Activated CD4-positive, CD25-positive, alpha-beta regulatory T cell (primary cell): Measurements from ENCODE around the gene DIPK1C.
"Not testable (repeated sequence)": the region's sequence is repeated elsewhere in the genome, so short reads cannot be mapped to it uniquely, and the experiment has no call there.

ENCODE experiments used
- DNase-seq, 4 experiments: peaks; one replicate each; lab custom pipeline; 2025; lab: John Stamatoyannopoulos, UW

The DIPK1C gene

GRCh38 chr18:74457043-74457724 lies at the start of gene DIPK1C:
DIPK1C (minus strand) TSS chr18:74457308; CDS start chr18:74457259, 49 bp downstream.
- DNase-seq: no peak

- no peak for DNase-seq
These were observed 49.5 kb upstream of the DIPK1C start for GRCh38 chr18:74506448-74507084.

DNA sequence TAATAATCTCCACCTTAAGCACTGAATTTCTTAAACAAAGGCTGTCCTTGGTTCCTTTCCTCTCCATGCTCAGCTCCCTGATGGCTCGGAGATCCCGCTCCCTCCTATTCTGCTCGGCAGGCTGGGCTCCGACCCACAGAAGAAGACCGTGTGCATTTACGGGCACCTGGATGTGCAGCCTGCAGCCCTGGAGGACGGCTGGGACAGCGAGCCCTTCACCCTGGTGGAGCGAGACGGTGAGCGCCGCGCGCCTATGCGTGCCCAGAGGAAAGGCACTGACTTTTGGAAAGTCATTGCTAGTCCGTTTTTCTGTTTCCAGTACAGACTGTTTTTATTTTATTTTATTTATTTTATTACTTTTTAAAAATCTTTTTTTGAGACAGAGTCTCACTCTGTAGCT lies 48.7 kb upstream of the DIPK1C start:
- DNase-seq: no peak

GRCh38 chr18:74503137-74503536 lies 46.0 kb upstream of the DIPK1C start:
- no peak for DNase-seq

GRCh38 chr18:74501386-74501785 lies 44.3 kb upstream of the DIPK1C start:
- DNase-seq: no peak

DNA sequence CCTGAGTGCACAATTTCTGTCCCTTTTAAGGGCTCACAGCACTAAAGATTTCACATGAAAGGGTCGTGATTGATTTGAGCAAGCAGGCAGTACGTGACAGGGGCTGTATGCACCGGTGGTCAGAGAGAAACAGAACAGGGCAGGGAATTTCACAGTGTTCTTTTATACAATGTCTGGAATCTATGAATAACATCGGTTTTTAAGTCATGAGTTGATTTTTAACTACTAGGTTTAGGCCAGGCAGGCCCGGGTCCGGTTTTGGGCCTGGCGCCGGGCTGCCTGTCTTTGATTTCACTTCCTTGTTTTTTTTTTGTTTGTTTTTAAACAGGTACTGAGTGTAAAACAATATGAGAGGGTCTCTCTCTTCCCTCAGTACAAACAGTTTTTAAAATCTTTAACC lies 43.7 kb upstream of the DIPK1C start:
- DNase-seq: not testable (repeated sequence)

DNA sequence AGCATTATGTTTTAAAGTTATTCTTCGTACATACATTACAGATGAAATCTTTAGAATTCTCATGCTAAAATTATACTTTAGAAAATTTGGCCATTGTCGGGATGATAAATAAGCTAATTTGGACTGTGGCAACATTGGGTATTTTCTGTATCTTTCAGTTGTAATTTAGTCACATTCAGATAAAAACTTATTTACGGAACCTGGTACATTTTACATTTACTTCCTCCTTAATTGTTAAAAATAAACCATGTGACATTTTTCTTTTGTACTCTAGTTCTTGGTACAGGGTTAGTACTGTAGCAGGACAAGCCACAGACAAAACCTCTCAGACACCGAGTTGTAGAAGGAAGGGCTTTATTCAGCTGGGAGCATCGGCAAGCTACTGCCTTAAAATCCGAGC lies 43.3 kb upstream of the DIPK1C start:
- DNase-seq: no peak

GRCh38 chr18:74499633-74500032 lies 42.5 kb upstream of the DIPK1C start:
- no peak for DNase-seq

DNA sequence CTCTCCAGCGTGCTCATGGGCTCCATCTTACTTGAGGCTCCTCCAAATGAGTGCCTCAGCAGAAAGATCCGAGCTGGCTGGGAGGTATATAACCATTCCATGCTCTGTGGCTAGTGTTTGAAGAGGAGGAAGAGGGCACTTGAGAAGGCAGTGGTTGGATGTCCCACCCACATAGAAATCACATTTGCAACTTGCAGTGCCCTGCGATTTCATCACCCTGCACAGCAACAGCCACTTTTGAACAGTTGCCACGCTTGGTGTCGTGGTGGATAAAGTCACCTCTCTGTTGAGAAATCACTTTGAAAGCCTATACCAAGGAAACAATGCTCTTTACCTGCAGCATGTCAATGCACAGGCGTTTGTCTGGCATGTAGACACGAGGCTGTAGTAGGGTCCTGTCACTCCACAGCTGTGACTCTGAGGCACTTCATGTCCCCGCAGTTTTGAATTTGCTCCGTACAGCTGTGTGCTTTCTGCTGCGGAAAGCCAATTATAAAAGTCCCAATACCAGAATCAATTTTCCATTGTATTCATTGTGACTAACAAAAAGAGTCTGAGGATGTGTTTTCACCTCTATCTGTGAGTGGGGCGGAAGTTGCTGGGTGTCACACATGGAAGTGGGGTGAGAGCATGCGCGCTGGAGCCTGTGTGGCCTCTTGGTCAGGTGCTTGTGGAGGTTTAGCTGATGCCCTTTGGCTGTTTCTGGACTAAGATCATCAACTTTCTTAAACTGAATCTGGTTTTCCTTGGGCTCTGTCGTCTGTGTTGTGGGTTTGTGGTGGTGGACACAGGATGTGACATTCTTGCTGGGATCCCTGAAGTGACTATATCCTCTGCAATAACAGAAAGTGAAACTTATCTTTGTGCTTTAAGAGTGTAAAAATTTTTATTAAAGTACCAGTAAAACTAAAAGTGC lies 41.9 kb upstream of the DIPK1C start:
- peak; percentile 38 to 57 (median 50) for DNase-seq

- DNase-seq: no peak
These were observed 40.7 kb upstream of the DIPK1C start for GRCh38 chr18:74497778-74498177.

GRCh38 chr18:74497324-74497676 lies 40.2 kb upstream of the DIPK1C start:
- DNase-seq: no peak

- DNase-seq: peak in 2 of 4 experiments; percentile 41 to 44
These were observed 39.6 kb upstream of the DIPK1C start for GRCh38 chr18:74496508-74497323.

DNA sequence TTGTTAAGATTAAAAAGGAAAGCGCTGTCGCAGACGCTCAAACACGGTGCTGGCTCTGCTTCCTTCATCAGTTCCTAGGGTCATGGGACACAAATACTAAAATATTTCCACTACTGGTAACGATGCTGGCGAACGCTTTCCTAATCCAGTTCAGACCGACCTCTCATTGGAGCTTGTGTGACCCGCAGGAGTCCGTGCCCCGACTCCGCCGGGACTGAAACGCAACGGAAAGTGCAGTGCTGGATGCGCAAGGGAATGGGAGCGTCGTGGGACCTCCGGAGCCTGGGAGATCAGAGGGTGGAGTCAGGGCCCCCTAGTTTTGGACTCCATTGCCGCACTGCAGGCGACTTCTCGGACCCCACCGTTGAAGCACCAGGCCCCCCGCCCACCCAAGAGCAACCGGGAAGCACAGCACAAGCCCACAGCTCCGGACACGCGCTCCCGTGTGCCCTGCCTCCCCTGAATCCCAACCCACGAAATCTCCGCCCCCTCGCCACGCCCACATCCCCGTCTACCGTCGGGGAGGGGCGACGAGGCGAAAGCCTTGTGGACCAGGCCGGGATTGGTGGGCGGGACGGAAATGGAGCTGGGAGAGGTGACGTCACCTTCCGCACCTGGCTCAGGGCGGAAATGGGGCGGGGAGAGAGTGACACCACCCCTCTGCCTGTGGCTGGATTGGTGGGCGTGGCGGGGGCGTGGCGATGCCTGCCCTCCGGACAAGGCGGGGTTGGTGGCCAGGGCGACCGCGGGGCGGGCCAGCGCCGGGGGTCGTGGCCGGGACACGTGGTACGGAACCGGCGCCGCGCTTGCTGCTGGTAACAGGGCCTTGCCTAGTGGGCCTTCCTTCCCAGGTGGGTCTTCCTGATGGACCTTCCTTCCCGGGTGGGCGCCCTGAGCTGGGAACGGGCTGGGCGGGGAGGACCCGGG lies 38.7 kb upstream of the DIPK1C start, which contains the start of gene CNDP2:
TSS of gene CNDP2 (plus strand) at position 783 of the 927 bp plus-strand sequence. CDS start 3,611 bp downstream, outside the sequence.
- DNase-seq: peak; percentile 94 to 99 (median 96)

GRCh38 chr18:74494514-74494913 lies 37.4 kb upstream of the DIPK1C start:
- DNase-seq: no peak

DNA sequence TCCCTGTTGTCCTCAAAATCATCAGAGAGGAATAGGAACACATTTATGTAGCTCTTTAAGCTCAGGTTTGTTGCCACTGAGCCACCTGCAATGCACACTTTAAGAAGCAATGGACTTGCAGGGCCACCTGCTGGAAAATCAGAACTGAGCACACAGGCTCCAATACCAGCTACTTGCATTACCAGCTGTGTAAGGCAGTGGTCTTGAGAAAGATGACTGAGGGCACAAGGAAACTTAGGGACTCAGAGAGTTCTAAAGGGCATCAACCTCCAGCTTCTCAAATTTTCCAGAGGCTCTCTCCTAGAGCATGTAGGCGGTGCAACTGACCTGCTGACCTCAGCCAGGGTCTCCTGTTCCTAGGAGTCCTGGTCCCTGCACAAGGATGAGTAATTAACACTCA lies 36.6 kb upstream of the DIPK1C start:
- peak in 2 of 4 experiments; percentile 22 to 32 for DNase-seq

- DNase-seq: no peak
These were observed 35.2 kb upstream of the DIPK1C start for GRCh38 chr18:74492259-74492658.

GRCh38 chr18:74489676-74490075 lies 32.6 kb upstream of the DIPK1C start:
- no peak for DNase-seq

GRCh38 chr18:74488864-74489263 lies 31.8 kb upstream of the DIPK1C start:
- no peak for DNase-seq

- no peak for DNase-seq
These were observed 31.2 kb upstream of the DIPK1C start for GRCh38 chr18:74488354-74488753.

- DNase-seq: no peak
These were observed 29.2 kb upstream of the DIPK1C start for GRCh38 chr18:74486119-74486849.
